ENCODE measurements around the gene ATXN1. TPM values are rescaled to one million over a fixed set of nuclear protein-coding genes. Genes with fewer than 3 reads are reported as not detected.

Gene ATXN1
- total RNA-seq, 2 experiments from 2014 or later: 34.1 to 36.7 TPM

DNA sequence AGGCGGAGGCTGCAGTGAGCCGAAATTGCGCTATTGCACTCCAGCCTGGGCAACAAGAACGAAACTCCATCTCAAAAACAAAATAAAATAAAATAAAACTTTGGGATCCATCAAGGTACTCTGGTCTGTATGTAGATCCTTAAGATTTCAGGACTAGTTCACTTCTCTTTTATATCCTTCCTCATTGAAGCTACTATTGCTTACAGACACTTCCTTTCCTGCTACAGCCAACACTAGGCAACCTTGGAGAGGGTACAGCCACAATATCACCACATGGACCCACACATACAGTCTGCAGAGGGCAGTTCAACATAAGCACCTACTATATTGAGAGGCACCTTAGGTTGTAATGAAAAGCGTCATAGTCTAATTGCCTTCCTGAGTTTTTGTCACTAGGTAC lies 113.3 kb downstream of the ATXN1 start:
- H3K9me3 Mint-ChIP-seq: no peaks in the 10 kb centered on the region
- intact Hi-C loops (cut with micrococcal nuclease): no loop called here
- H3K27ac Mint-ChIP-seq: no peak overlapping the region
- ChIA-PET POLR2A (no interaction called here), CTCF (interaction anchor here (1.1 kb wide), 1 partner anchor 115 kb away, joined by 3 read pairs; no protein-coding TSS in a partner anchor)
- H3K36me3 Mint-ChIP-seq: peaks cover 24% of the 10 kb centered on the region
- DNase-seq: no peak
- H3K4me3 Mint-ChIP-seq: no peak overlapping the region
- no peaks in the 10 kb centered on the region for H3K27me3 Mint-ChIP-seq
- H3K4me1 Mint-ChIP-seq (ENCODE audit: low read depth): peaks cover 31% of the 10 kb centered on the region

DNA sequence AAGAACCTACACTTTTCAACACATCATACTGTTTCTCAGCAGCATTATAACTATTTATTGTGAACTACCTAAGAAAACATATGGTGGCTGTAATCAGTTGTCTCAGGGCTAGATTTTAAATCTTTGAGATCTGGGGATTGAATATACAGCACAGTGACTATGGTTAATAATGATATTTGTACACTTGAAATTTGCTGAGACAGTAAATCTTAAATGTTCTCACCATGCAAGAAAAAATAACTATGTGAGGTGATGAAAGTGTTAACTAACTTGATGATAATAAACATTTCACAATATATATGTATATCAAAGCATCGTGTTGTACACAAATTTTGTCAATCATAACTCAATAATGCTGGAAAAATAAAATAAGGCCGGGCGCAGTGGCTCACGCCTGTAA lies 113.8 kb downstream of the ATXN1 start:
- Mint-ChIP-seq H3K36me3 (peaks cover 23% of the 10 kb centered on the region), H3K27me3 (no peaks in the 10 kb centered on the region), H3K4me1 (ENCODE audit: low read depth) (peaks cover 26% of the 10 kb centered on the region), H3K4me3 (no peak overlapping the region), H3K9me3 (no peaks in the 10 kb centered on the region), H3K27ac (no peak overlapping the region)
- no peak for DNase-seq
- intact Hi-C loops (cut with micrococcal nuclease): no loop called here
- ChIA-PET CTCF (no interaction called here), POLR2A (no interaction called here)

DNA sequence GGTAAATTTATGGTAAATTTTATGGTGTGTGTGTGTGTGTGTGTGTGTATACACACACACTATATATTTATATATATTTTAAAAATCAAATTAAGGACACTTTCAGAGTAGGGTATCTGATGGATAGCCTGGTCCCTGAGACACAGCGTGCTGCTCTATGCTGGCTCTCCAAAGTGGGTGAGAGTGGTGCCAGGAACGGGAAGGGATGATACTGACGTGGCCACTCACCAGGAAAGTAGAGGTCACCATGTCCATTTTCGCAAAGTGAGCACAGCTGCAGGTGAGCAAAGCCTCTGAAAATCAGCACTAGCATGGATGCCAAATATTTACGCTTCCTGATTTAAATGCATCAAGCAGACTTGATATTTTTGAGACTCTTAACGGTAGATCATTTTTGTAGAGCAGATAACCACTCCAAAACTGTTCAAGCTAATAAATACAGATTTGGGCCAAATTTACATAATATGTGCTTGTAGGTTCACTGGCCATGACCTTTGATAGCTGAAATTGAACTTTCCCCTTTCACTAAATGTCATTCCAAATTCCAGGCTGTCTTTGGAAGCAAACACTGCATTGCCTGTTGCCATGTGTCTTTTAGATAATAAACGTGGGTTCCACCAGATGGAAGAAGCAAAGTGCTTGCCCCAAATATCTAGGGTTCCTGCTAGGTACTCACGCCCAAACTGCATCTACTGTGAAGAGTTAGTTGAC lies 116.6 kb downstream of the ATXN1 start:
- H3K4me3 Mint-ChIP-seq: no peak overlapping the region
- no peak overlapping the region for H3K27ac Mint-ChIP-seq
- CTCF ChIA-PET: interaction anchor here (0.6 kb wide), 1 partner anchor 127 kb away, joined by 3 read pairs; no protein-coding TSS in a partner anchor
- H3K9me3 Mint-ChIP-seq: no peaks in the 10 kb centered on the region
- POLR2A ChIA-PET: no interaction called here
- H3K4me1 Mint-ChIP-seq (ENCODE audit: low read depth): peaks cover 31% of the 10 kb centered on the region
- intact Hi-C loops (cut with micrococcal nuclease): loop anchor here (2.0 kb wide), 1 partner anchor 72 kb away; no protein-coding TSS in a partner anchor
- peaks cover 29% of the 10 kb centered on the region for H3K36me3 Mint-ChIP-seq
- H3K27me3 Mint-ChIP-seq: no peaks in the 10 kb centered on the region
- DNase-seq: no peak

DNA sequence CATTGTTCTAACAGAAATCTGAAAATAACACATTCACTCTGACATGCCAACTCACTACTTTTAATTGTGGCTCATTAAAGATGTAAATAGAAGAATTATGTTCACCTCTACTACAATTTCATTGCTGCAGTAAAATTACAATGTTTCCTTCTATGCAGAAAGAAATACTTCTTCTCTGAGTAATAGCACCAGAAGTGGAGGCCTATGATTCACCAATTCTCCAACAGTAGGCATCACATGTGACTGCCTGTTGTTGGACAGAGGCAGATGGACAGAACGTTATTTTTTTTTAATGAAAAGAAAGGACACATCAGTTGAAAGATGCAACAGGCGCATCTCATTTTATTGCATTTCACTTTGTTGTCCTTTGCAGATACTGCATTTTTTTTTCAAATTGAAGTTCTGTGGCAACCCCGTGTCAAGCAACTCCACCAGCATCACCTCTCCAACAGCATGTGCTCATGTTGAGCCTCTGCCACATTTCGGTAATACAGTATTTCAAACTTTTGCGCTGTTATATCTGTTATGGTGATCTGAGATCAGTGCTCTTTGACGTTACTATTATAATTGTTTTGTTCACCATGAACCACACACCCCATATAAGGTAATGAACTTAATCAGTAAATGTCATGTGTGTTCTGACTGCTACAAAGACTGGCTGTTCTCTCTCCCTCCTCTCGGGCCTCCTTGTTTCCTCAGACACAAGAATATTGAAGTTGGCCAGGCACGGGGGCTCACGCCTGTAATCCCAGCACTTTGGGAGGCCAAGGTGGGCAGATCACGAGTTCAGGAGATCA lies 121.4 kb downstream of the ATXN1 start:
- Mint-ChIP-seq H3K27ac (no peak overlapping the region), H3K4me3 (no peak overlapping the region), H3K36me3 (peaks cover 39% of the 10 kb centered on the region), H3K27me3 (no peaks in the 10 kb centered on the region), H3K4me1 (ENCODE audit: low read depth) (peaks cover 46% of the 10 kb centered on the region), H3K9me3 (peaks cover 1% of the 10 kb centered on the region)
- no peak for DNase-seq
- ChIA-PET POLR2A (interaction anchor here (0.9 to 1.6 kb wide), 3 partner anchors 12 to 38 kb away, joined by 3 to 6 read pairs (median 3); no protein-coding TSS in a partner anchor), CTCF (interaction anchor here (1.2 kb wide), 1 partner anchor 131 kb away, joined by 5 read pairs; no protein-coding TSS in a partner anchor)
- intact Hi-C loops (cut with micrococcal nuclease): loop anchor here (2.0 kb wide), 1 partner anchor 17 kb away; no protein-coding TSS in a partner anchor

DNA sequence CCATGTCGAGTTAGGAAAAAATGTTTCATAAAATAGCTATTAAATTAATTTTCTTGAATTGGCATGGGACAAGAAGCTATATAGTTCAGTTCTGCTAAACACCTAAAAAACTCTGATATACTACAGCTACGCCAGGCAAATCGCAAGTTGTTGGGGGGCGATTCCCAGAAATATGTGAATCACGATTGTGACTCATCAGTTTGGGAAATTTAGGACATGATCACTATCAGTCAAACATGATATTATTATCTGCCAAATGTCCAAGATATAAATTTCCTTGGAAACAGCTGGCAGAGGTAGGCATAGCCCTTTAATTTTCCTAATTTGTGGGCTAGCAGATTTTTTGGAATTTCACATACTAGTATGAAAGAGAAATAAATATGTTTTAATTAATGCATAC lies 123.6 kb downstream of the ATXN1 start:
- ChIA-PET CTCF (interaction anchor here (1.3 kb wide), 1 partner anchor 15 kb away, joined by 3 read pairs; no protein-coding TSS in a partner anchor), POLR2A (no interaction called here)
- DNase-seq: no peak
- peaks cover 58% of the 10 kb centered on the region for H3K4me1 Mint-ChIP-seq (ENCODE audit: low read depth)
- peaks cover 29% of the 10 kb centered on the region for H3K36me3 Mint-ChIP-seq
- H3K27me3 Mint-ChIP-seq: no peaks in the 10 kb centered on the region
- no peak overlapping the region for H3K4me3 Mint-ChIP-seq
- H3K27ac Mint-ChIP-seq: no peak overlapping the region
- intact Hi-C loops (cut with micrococcal nuclease): no loop called here
- H3K9me3 Mint-ChIP-seq: peaks cover 1% of the 10 kb centered on the region

DNA sequence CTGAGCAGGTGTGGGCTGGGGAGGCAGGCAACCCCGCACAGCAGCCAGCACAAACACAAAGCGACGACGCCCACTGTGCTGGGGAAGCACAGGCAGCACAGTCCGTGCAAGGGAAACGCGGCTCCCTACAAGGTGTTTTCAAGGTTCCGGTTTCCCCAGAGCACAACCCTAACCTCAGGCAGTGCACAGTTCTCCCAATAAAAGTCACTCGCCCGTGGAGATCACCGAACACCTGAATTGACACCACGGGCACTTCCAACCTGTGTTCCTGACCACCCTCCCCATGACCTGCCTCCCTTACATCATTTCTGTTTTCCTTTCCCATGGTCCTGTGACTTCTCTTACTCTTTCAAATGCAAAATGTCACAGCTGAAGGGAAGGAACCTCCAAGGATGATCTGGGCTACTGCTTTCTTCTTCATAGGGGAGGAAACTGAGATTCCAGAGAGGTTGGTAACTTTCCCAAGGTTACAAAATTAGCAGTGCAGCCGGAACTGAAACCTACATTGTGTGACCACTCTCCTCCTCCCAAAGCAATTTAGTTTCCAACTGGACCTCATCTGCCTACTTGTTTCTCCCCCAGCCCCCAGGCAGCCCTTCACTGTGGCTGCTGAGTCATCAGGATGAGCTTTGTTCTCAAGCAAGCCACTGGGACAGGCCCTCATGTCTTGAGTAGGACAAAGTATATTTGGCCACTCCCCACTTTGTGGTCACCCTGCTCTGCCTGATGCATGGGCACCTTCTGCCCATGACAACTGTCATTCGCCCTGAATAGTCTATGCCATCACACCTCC lies 125.3 kb downstream of the ATXN1 start:
- H3K27ac Mint-ChIP-seq: no peak overlapping the region
- ChIA-PET POLR2A (no interaction called here), CTCF (no interaction called here)
- H3K4me3 Mint-ChIP-seq: no peak overlapping the region
- H3K4me1 Mint-ChIP-seq (ENCODE audit: low read depth): peaks cover 54% of the 10 kb centered on the region
- no peaks in the 10 kb centered on the region for H3K27me3 Mint-ChIP-seq
- intact Hi-C loops (cut with micrococcal nuclease): no loop called here
- peaks cover 1% of the 10 kb centered on the region for H3K9me3 Mint-ChIP-seq
- H3K36me3 Mint-ChIP-seq: peaks cover 17% of the 10 kb centered on the region
- peak; percentile 30 for DNase-seq

DNA sequence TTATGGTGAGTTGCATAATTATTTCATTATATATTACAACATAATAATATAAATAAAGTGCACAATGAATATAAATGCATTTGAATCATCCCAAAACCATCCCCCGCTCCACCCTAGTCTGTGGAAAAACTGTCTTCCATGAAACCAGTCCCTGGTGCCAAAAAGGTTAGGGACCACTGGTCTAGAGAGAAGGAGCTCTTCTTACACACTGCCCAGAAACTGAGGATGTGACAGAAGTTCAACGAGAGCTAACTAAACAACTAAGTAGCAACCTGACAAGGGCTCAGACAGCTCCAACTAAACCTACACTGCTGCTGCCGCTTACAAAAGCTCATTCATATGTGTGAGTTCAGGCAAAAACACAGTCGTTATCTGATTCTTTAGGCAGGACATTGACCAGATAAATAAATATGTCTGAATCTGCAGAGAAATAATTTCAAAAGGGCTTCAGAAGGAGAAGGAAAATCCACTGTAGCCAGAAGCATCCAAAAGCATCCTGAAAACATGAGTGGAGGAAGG lies 125.9 kb downstream of the ATXN1 start:
- CTCF ChIA-PET: no interaction called here
- H3K36me3 Mint-ChIP-seq: peaks cover 15% of the 10 kb centered on the region
- H3K9me3 Mint-ChIP-seq: peaks cover 1% of the 10 kb centered on the region
- H3K4me1 Mint-ChIP-seq (ENCODE audit: low read depth): peaks cover 49% of the 10 kb centered on the region
- no peak overlapping the region for H3K4me3 Mint-ChIP-seq
- H3K27ac Mint-ChIP-seq: no peak overlapping the region
- H3K27me3 Mint-ChIP-seq: no peaks in the 10 kb centered on the region
- POLR2A ChIA-PET: no interaction called here
- intact Hi-C loops (cut with micrococcal nuclease): no loop called here
- DNase-seq: no peak

DNA sequence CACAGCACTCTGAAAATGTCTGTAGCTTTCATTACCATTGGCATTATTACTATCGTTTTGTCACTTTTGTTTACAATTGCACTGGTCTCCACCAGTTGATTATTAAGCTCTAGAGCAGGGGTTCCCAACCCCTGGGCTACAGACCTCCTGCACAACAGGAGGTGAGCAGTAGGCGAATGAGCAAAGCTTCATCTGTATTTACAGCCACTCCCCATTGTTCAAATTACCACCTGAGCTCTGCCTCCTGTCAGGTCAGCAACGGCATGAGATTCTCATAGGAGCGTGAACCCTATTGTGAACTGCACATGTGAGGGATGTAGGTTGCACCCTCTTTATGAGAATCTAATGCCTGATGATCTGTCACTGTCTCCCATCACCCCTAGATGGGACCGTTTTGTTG lies 126.4 kb downstream of the ATXN1 start:
- H3K27me3 Mint-ChIP-seq: no peaks in the 10 kb centered on the region
- CTCF ChIA-PET: no interaction called here
- H3K36me3 Mint-ChIP-seq: peaks cover 20% of the 10 kb centered on the region
- intact Hi-C loops (cut with micrococcal nuclease): no loop called here
- H3K4me1 Mint-ChIP-seq (ENCODE audit: low read depth): peaks cover 44% of the 10 kb centered on the region
- no peak for DNase-seq
- no peak overlapping the region for H3K4me3 Mint-ChIP-seq
- H3K27ac Mint-ChIP-seq: no peak overlapping the region
- peaks cover 1% of the 10 kb centered on the region for H3K9me3 Mint-ChIP-seq
- POLR2A ChIA-PET: no interaction called here

DNA sequence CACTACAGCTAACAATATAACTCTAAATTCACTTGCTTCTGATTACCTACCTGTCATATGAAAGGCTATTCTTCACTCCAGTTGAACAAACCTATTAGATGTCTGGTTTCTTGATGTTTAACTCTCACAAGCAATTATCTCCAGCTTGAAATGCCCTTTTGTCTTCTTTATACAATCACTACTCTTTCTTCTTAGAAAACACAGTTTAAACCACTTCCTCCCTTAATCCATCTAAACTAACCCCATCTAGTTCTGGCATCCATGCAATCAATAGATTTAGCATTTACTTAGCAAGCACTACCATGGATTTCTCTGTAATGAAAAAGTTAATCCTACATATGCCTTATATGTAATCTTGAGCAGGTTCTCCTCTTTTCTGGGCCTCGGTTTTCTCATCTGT lies 127.3 kb downstream of the ATXN1 start:
- intact Hi-C loops (cut with micrococcal nuclease): no loop called here
- H3K4me1 Mint-ChIP-seq (ENCODE audit: low read depth): peaks cover 41% of the 10 kb centered on the region
- no peaks in the 10 kb centered on the region for H3K27me3 Mint-ChIP-seq
- no peaks in the 10 kb centered on the region for H3K9me3 Mint-ChIP-seq
- H3K27ac Mint-ChIP-seq: no peak overlapping the region
- peaks cover 18% of the 10 kb centered on the region for H3K36me3 Mint-ChIP-seq
- no peak overlapping the region for H3K4me3 Mint-ChIP-seq
- CTCF ChIA-PET: no interaction called here
- no peak for DNase-seq
- POLR2A ChIA-PET: no interaction called here

DNA sequence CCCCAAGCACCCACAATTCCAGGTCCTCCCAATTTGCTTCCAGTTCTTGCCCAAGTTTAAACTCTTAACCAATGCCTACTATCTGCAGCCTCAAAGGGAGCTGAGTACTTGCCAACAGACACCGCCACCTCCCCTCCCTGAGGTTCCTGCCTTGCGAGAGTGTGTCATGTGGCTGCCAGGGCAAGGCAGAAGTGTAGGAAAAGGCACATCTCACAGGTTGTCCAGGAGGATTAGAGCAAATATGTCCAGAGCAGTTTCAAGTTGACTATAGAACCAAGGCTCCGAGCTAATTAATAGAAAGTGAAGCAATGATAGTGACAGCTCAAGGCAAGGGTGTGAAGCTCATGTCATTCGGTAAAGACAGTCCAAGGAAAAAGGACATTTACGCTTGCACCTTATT lies 127.8 kb downstream of the ATXN1 start:
- ChIA-PET POLR2A (no interaction called here), CTCF (no interaction called here)
- Mint-ChIP-seq H3K27ac (no peak overlapping the region), H3K4me1 (ENCODE audit: low read depth) (peaks cover 41% of the 10 kb centered on the region), H3K36me3 (peaks cover 18% of the 10 kb centered on the region), H3K9me3 (peaks cover 3% of the 10 kb centered on the region), H3K27me3 (no peaks in the 10 kb centered on the region), H3K4me3 (no peak overlapping the region)
- no peak for DNase-seq
- intact Hi-C loops (cut with micrococcal nuclease): no loop called here

DNA sequence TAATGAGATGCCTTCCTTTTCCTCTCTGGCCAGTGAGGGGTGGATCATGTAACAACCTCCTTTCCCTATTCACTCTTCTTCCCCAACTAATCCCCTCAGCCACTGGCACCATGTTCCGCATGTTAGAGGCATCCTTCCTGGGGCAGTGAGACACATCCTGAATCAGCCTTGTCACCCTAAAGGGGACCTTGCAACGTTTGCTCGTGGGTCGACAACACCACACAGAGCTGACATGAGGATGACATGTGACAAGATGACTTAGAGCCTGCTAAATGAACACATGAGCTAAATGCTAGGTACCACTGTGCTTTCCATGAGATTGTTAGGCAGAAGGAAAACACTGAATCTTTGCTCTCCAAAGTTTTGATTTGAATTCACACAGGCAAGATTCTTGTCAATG lies 129.2 kb downstream of the ATXN1 start:
- Mint-ChIP-seq H3K27ac (no peak overlapping the region), H3K9me3 (peaks cover 3% of the 10 kb centered on the region), H3K36me3 (peaks cover 23% of the 10 kb centered on the region), H3K27me3 (no peaks in the 10 kb centered on the region), H3K4me3 (no peak overlapping the region), H3K4me1 (ENCODE audit: low read depth) (peaks cover 37% of the 10 kb centered on the region)
- ChIA-PET CTCF (interaction anchor here (0.5 kb wide), 1 partner anchor 9 kb away, joined by 3 read pairs; no protein-coding TSS in a partner anchor), POLR2A (no interaction called here)
- intact Hi-C loops (cut with micrococcal nuclease): no loop called here
- no peak for DNase-seq
